IMR-90 (cell line): ENCODE measurements around the gene CDC42EP4. TPM values are rescaled to one million over a fixed set of nuclear protein-coding genes. Genes with fewer than 3 reads are reported as not detected.

Experiments
- ATAC-seq: fragments of 200-7000 bp; cut with Tn5 transposase; 2 replicates; pipeline ENCODE4 v1.9.1; 2020; ENCODE audit warnings: low read depth, mild to moderate bottlenecking, moderate library complexity
- BruUV-seq: library from RNA; stranded (reverse); fragments of 400-500 nt; replicated peaks from 2 replicates; lab custom pipeline; 2021; lab: Mats Ljungman, UMichigan
- CTCF ChIA-PET: fragments of 300-600 bp; formaldehyde crosslinking; extraction: SDS; loops from one replicate; lab custom pipeline; 2021; ENCODE audit warnings: antibody characterized with exemption; lab: Yijun Ruan, JAX
- POLR2A ChIA-PET: fragments of 300-600 bp; sonication (Branson Sonifier 250); formaldehyde crosslinking; loops from one replicate; lab custom pipeline; 2022; ENCODE audit warnings: antibody characterized with exemption; ENCODE audit not compliant: unreplicated experiment; lab: Charles Lee
- DNase-seq: peaks from one replicate; pipeline ENCODE4 v3.0.0; 2013
- H2AFZ ChIP-seq: replicated peaks from 2 replicates; pipeline ENCODE3; 2013; ENCODE audit warnings: low read length, mild to moderate bottlenecking; ENCODE audit not compliant: poor library complexity
- H2AK5ac ChIP-seq: 2 replicates; pipeline ENCODE4 v1.6.1; 2013; ENCODE audit warnings: low read depth, low read length, inconsistent platforms
- H2AK9ac ChIP-seq: replicated peaks from 2 replicates; pipeline ENCODE3; 2013; ENCODE audit warnings: mild to moderate bottlenecking, low read depth, low read length, moderate library complexity; ENCODE audit not compliant: poor library complexity
- H2BK120ac ChIP-seq: 2 replicates; pipeline ENCODE4 v1.6.1; 2013; ENCODE audit warnings: low read depth, low read length, inconsistent platforms
- H2BK15ac ChIP-seq: 3 replicates; pipeline ENCODE4 v1.6.1; 2013; ENCODE audit warnings: low read depth, low read length, inconsistent platforms
- H2BK20ac ChIP-seq: 2 replicates; pipeline ENCODE4 v1.6.1; 2013; ENCODE audit warnings: low read depth, mild to moderate bottlenecking, inconsistent platforms, low read length, moderate library complexity
- H2BK5ac ChIP-seq: 2 replicates; pipeline ENCODE4 v1.6.1; 2013; ENCODE audit warnings: mild to moderate bottlenecking, low read depth, low read length, inconsistent platforms; ENCODE audit not compliant: poor library complexity, severe bottlenecking
- H3K14ac ChIP-seq: replicated peaks from 2 replicates; pipeline ENCODE4 v1.6.1; 2013; ENCODE audit warnings: low read depth, low read length, inconsistent platforms
- H3K18ac ChIP-seq: 2 replicates; pipeline ENCODE4 v1.6.1; 2013; ENCODE audit warnings: low read depth, low read length, control low read depth
- H3K23ac ChIP-seq: 2 replicates; pipeline ENCODE4 v1.6.1; 2013; ENCODE audit warnings: low read depth, low read length, inconsistent platforms
- H3K27ac ChIP-seq: 2 replicates; pipeline ENCODE4 v1.5.1; 2013; ENCODE audit warnings: mild to moderate bottlenecking, control low read depth, low read length; ENCODE audit not compliant: insufficient read depth
- H3K27me3 ChIP-seq: 2 replicates; pipeline ENCODE4 v1.6.1; 2013; ENCODE audit warnings: low read length; ENCODE audit not compliant: control insufficient read depth, insufficient read depth
- H3K36me3 ChIP-seq: 2 replicates; pipeline ENCODE4 v1.6.1; 2013; ENCODE audit warnings: low read length, mixed read lengths; ENCODE audit not compliant: control insufficient read depth, insufficient read depth
- H3K4ac ChIP-seq: 2 replicates; pipeline ENCODE4 v1.6.1; 2013; ENCODE audit warnings: low read depth, low read length, inconsistent platforms
- H3K4me1 ChIP-seq: 2 replicates; pipeline ENCODE4 v1.6.1; 2013; ENCODE audit warnings: low read length, mixed read lengths; ENCODE audit not compliant: control insufficient read depth, insufficient read depth
- H3K4me2 ChIP-seq: 2 replicates; pipeline ENCODE4 v1.6.1; 2013; ENCODE audit warnings: low read depth, mild to moderate bottlenecking, control low read depth, low read length, moderate library complexity
- H3K4me3 ChIP-seq: 2 replicates; pipeline ENCODE4 v1.5.1; 2013; ENCODE audit warnings: low read depth, mild to moderate bottlenecking, control low read depth, low read length, moderate library complexity; ENCODE audit not compliant: insufficient read depth
- H3K56ac ChIP-seq: 2 replicates; pipeline ENCODE4 v1.6.1; 2013; ENCODE audit warnings: low read length, inconsistent platforms; ENCODE audit not compliant: insufficient read depth; ENCODE audit errors: extremely low read depth
- H3K79me1 ChIP-seq, 2 experiments: 2 replicates each; pipeline ENCODE4 v1.6.1; 2013; ENCODE audit warnings: low read length in 2 of 2, inconsistent platforms in 1 of 2, low read depth in 1 of 2
- H3K9ac ChIP-seq: 2 replicates; pipeline ENCODE4 v1.6.1; 2013; ENCODE audit warnings: low read depth, low read length, control low read depth
- H3K9me1 ChIP-seq: 2 replicates; pipeline ENCODE4 v1.6.1; 2013; ENCODE audit warnings: low read length, inconsistent platforms; ENCODE audit not compliant: insufficient read depth
- H3K9me3 ChIP-seq: 2 replicates; pipeline ENCODE4 v1.6.1; 2013; ENCODE audit warnings: low read length; ENCODE audit not compliant: control insufficient read depth, insufficient read depth
- H4K20me1 ChIP-seq: 2 replicates; pipeline ENCODE4 v1.6.1; 2013; ENCODE audit warnings: low read length, inconsistent platforms; ENCODE audit not compliant: insufficient read depth
- H4K5ac ChIP-seq: 2 replicates; pipeline ENCODE4 v1.6.1; 2013; ENCODE audit warnings: mild to moderate bottlenecking, low read depth, low read length, control low read depth
- H4K8ac ChIP-seq, 2 experiments: 2 replicates each; pipeline ENCODE4 v1.6.1; 2013; ENCODE audit warnings: low read depth in 2 of 2, low read length in 2 of 2, control low read depth in 1 of 2, inconsistent platforms in 1 of 2
- H4K91ac ChIP-seq: 2 replicates; pipeline ENCODE4 v1.6.1; 2013; ENCODE audit warnings: low read depth, low read length, inconsistent platforms; ENCODE audit not compliant: insufficient read depth
- ELK1 ChIP-seq: fragments of 150-350 bp; IDR thresholded peaks from 2 replicates; pipeline ENCODE4 v1.6.1; 2016; ENCODE audit warnings: low read depth, mild to moderate bottlenecking, low read length, moderate library complexity, borderline replicate concordance
- FOS ChIP-seq: fragments of 150-350 bp; IDR thresholded peaks from 2 replicates; pipeline ENCODE4 v1.6.1; 2016; ENCODE audit warnings: low read depth, low read length
- MXI1 ChIP-seq: IDR thresholded peaks from 2 replicates; pipeline ENCODE4 v1.6.1; 2012; ENCODE audit warnings: low read depth, mild to moderate bottlenecking, low read length, moderate library complexity, borderline replicate concordance
- NFE2L2 ChIP-seq: fragments of 150-350 bp; IDR thresholded peaks from 2 replicates; pipeline ENCODE4 v1.6.1; 2016; ENCODE audit warnings: low read depth, mild to moderate bottlenecking, low read length
- POLR2A ChIP-seq: IDR thresholded peaks from 2 replicates; pipeline ENCODE4 v1.6.1; 2012; ENCODE audit warnings: mild to moderate bottlenecking, low read depth, low read length
- RFX5 ChIP-seq: IDR thresholded peaks from 2 replicates; pipeline ENCODE4 v1.8.0; 2012; ENCODE audit warnings: low read depth, mild to moderate bottlenecking, low read length, moderate library complexity
- WGBS, 2 experiments: methylation state at CpG; one replicate each; pipeline versions ENCODE4 v1.1.5 to v1.1.7; 2013; ENCODE audit warnings: missing lambda C conversion rate in 2 of 2; ENCODE audit not compliant: insufficient read length in 1 of 2; ENCODE audit errors: extremely low coverage in 2 of 2; 5-methylcytosine and 5-hydroxymethylcytosine counted together
- dilution Hi-C: fragments of 300-500 bp; cut with HindIII; formaldehyde crosslinking; loops from one replicate; pipeline ENCODE4 v1.14.3; 2018; ENCODE audit warnings: low sequenced_read_pairs; ENCODE audit not compliant: unreplicated experiment
- in situ Hi-C: fragments of 300-500 bp; cut with MboI; formaldehyde crosslinking; loops from 3 replicates; pipeline ENCODE4 v1.14.3; 2019; ENCODE audit warnings: low sequenced_read_pairs, inconsistent platforms, mixed read lengths
- intact Hi-C: fragments of 100-400 bp; cut with micrococcal nuclease; formaldehyde crosslinking; loops from 2 replicates; pipeline ENCODE4 v1.10.0; 2022
- polyA plus RNA-seq, 3 experiments: library from polyadenylated mRNA; depleted of rRNA; stranded (reverse); fragments of >200 nt; gene quantifications; 2 replicates each; pipeline ENCODE4 v1.2.3, GENCODE V29; 2012; ENCODE audit warnings: low replicate concordance in 1 of 3
- total RNA-seq: library from RNA; depleted of rRNA; stranded (reverse); fragments of >200 nt; gene quantifications from 2 replicates; pipeline ENCODE4 v1.2.3, GENCODE V29; 2012

CDC42EP4 gene
- total and polyA plus RNA-seq, 2 of the 4 experiments (the other 2 are of a cell fraction): 14.3 to 25.8 TPM

GRCh38 chr17:73318836-73319235 lies 7.0 kb upstream of the CDC42EP4 start:
- dilution Hi-C loops (no loop called here), in situ Hi-C loops (no loop called here), intact Hi-C loops (no loop called here)
- Histone ChIP-seq H3K56ac (no peak overlapping the region), H3K36me3 (no peaks in the 10 kb centered on the region), H3K4me1 (peaks cover 13% of the 10 kb centered on the region), H3K9ac (no peak overlapping the region), H3K4me3 (no peak overlapping the region), H4K8ac (no peak overlapping the region), H2BK5ac (no peak overlapping the region), H2AFZ (no peak overlapping the region), H3K9me1 (peaks cover 4% of the 10 kb centered on the region), H3K23ac (no peak overlapping the region), H4K20me1 (no peaks in the 10 kb centered on the region), H4K5ac (no peak overlapping the region), H2AK9ac (no peak overlapping the region), H3K27me3 (no peaks in the 10 kb centered on the region), H3K79me1 (no peaks in the 10 kb centered on the region), H3K18ac (no peak overlapping the region), H2BK120ac (no peak overlapping the region), H3K4ac (no peak overlapping the region), H2BK15ac (no peak overlapping the region), H3K4me2 (no peak overlapping the region), H2BK20ac (no peak overlapping the region), H2AK5ac (no peak overlapping the region), H3K27ac (no peak overlapping the region), H3K14ac (no peak overlapping the region), H3K9me3 (no peaks in the 10 kb centered on the region), H4K91ac (no peak overlapping the region)
- ChIA-PET POLR2A (no interaction called here), CTCF (interaction anchor here (0.5 kb wide), 1 partner anchor 11 kb away, joined by 4 read pairs; no protein-coding TSS in a partner anchor)
- TF ChIP-seq MXI1: no peak
- no peak for TF ChIP-seq ELK1
- TF ChIP-seq RFX5: no peak
- no peak for TF ChIP-seq POLR2A
- no peak for TF ChIP-seq NFE2L2
- TF ChIP-seq FOS: no peak
- ATAC-seq: no peak
- no peak for DNase-seq
- WGBS, 2 experiments: no CpG with 5 or more reads among the region's 5 CpGs
- BruUV-seq: no TSS peak
